MG63 (cell line): ENCODE data around the gene ZNF331. TPM values are rescaled to one million over a fixed set of nuclear protein-coding genes. Genes with fewer than 3 reads are reported as not detected.

Experiments
- DNase-seq: peaks from one replicate; pipeline ENCODE4 v3.0.0-alpha.2; 2020
- H3K27me3 ChIP-seq: fragments of 250-450 bp; sonication (Bioruptor Pico); 2 replicates; pipeline ENCODE4 v1.5.1; 2020; ENCODE audit warnings: mild to moderate bottlenecking, moderate library complexity
- H3K36me3 ChIP-seq: fragments of 250-450 bp; sonication (Bioruptor Pico); 2 replicates; pipeline ENCODE4 v1.5.1; 2020; ENCODE audit warnings: mild to moderate bottlenecking, moderate library complexity
- H3K4me3 ChIP-seq: fragments of 250-450 bp; sonication (Bioruptor Pico); 2 replicates; pipeline ENCODE4 v1.5.1; 2020; ENCODE audit warnings: mild to moderate bottlenecking, moderate library complexity
- H3K9me3 ChIP-seq: fragments of 250-450 bp; sonication (Bioruptor Pico); 2 replicates; pipeline ENCODE4 v1.5.1; 2020; ENCODE audit warnings: mild to moderate bottlenecking, moderate library complexity
- total RNA-seq: library from RNA; depleted of rRNA; stranded (reverse); fragments of >200 nt; shearing (Covaris generic); gene quantifications from 2 replicates; pipeline ENCODE4 v1.2.3, GENCODE V29; 2014; ENCODE audit warnings: low replicate concordance

The ZNF331 gene
- total RNA-seq, 1 experiment from 2014 or later, result 11.9 TPM

GRCh38 chr19:53517114-53517741, 20.7 kb upstream of the ZNF331 start:
- no peak for DNase-seq
- Histone ChIP-seq H3K9me3 (peaks cover 15% of the 10 kb centered on the region), H3K4me3 (no peak overlapping the region), H3K27me3 (no peaks in the 10 kb centered on the region), H3K36me3 (0 out of 2 replicates have a peak, but pooled peaks cover under 1% of the 10 kb centered on the region)

DNA sequence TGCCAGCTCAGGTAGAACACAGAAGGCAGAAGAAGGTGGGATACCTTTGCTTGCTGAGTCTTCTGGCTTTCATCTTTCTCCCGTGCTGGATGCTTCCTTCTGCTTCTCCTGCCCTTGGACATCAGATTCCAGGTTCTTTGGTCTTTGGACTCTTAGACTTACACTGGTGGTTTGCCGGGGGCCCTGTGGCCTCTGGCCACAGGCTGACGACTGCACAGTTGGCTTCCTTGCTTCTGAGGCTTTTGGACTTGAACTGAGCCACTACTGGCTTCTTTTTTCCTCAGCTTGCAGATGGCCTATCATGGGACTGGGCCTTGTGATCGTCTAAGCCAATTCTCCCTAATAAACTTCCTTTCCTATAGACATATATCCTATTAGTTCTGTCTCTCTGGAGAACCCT, 19.8 kb upstream of the ZNF331 start:
- Histone ChIP-seq H3K36me3 (peaks cover 4% of the 10 kb centered on the region; the same call in 1 of the 2 replicates), H3K9me3 (peaks cover 15% of the 10 kb centered on the region), H3K4me3 (no peak overlapping the region), H3K27me3 (no peaks in the 10 kb centered on the region)
- no peak for DNase-seq

GRCh38 chr19:53518716-53519115, 19.2 kb upstream of the ZNF331 start:
- no peak for DNase-seq
- peaks cover 5% of the 10 kb centered on the region for H3K36me3 ChIP-seq
- no peak overlapping the region for H3K4me3 ChIP-seq
- no peaks in the 10 kb centered on the region for H3K27me3 ChIP-seq
- H3K9me3 ChIP-seq, result peaks cover 15% of the 10 kb centered on the region

DNA sequence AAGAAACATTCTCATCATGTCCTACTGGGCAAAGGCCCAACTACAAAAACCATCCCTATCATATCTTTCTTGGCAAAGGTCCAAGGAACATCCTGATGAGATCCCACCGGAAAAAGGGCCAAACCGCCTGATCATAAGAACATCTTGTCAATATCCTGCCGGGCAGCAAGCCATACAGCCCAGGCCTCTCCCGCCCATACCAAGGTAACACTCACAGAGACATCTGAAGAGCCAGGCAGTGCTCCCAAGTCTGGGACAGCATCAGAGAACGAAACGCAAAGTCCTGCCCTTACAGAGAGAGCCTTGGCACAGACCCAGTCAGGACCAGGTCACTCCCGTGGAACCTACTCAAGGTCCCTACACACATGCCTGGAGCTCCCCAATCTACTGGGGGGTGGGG, 18.5 kb upstream of the ZNF331 start:
- DNase-seq, result no peak
- H3K4me3 ChIP-seq, result no peak overlapping the region

DNA sequence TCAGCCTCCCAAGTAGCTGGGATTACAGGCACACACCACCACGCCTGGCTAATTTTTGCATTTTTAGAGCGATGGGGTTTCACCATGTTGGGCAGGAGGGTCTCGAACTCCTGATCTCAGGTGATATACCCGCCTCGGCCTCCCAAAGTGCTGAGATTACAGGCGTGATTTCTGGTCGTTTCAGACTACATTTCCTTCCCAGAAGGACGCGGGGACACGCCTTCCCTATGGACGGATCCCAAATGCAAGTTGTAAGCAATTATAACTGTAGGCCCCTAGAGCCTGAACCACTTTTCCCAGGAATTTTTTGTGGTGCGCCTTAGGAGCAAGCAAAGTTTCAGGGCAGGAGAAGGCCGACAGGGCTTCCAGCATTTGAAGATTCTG, 17.8 kb upstream of the ZNF331 start:
- no peaks in the 10 kb centered on the region for H3K27me3 ChIP-seq
- peak overlapping the region; percentile 78 for H3K4me3 ChIP-seq
- H3K36me3 ChIP-seq, result peaks cover 9% of the 10 kb centered on the region
- DNase-seq, result no peak
- peaks cover 24% of the 10 kb centered on the region for H3K9me3 ChIP-seq

More for the DNA sequence above, 18.5 kb upstream of the ZNF331 start:
- Histone ChIP-seq H3K9me3 (peaks cover 18% of the 10 kb centered on the region), H3K27me3 (no peaks in the 10 kb centered on the region), H3K36me3 (peaks cover 9% of the 10 kb centered on the region)

DNA sequence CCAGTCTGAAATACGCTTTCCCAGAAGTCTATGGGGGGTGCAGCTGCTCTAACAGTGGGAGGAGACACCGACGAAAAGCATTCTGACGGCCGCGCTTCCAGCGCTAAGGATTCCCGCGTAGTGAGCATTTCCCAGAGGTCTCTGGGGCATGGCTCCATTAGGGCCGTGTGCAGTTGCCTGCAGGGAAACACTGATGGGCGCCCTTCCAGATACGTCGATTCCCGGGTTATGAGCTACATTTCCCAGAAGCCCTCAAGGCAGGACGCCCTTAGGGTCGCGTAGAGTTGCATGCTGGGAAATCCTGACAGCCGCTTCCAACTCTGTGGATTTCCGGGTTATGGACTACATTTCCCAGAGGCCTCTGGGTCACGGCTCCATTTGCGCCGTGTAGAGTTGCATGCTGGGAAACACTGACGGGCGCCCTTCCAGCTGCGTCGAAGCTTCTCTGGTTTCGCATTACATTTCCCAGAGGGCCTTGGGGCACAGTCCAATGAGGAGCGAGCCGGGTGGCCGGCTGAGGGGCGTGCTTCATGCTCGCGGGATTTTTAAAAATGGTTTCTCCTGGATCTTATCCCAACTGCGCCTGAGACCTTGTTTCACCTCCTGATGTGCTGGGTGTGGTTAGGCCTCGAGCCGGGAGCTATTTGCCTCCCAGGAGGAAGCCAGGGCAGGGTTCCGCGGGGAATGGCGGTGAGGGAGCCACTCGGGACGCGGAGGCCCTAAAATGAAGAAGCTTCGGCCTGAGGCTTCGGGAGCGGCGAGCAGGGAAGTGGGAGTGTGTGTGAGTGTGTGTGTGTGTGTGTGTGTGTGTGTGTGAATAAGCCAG, 17.2 kb upstream of the ZNF331 start:
- Histone ChIP-seq H3K27me3 (no peaks in the 10 kb centered on the region), H3K9me3 (peaks cover 29% of the 10 kb centered on the region), H3K4me3 (peak overlapping the region; percentile 78), H3K36me3 (peaks cover 11% of the 10 kb centered on the region)
- DNase-seq, result peak; percentile 94

- Histone ChIP-seq H3K4me3 (peak overlapping the region; percentile 78), H3K27me3 (no peaks in the 10 kb centered on the region), H3K36me3 (peaks cover 13% of the 10 kb centered on the region), H3K9me3 (peaks cover 34% of the 10 kb centered on the region)
- DNase-seq, result no peak
These were observed 16.4 kb upstream of the ZNF331 start for GRCh38 chr19:53521373-53522202.

DNA sequence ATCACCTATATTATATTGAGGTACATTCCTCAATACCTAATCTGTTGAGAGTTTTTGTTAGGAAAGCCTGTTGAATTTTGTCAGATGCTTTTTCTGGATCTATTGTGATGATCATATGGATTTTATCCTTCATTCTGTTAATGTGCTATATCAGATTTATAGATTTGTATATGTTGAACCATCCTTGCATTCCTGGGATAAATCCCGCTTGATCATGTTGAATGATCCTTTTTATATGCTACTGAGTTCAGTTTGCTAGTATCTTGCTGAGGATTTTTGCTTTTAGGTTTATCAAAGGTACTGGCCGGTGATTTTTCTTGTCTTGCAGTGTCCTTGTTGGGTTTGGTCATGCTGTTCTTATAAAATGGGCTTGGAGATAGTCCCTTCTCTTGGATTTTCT, 12.0 kb upstream of the ZNF331 start:
- Histone ChIP-seq H3K36me3 (peaks cover 13% of the 10 kb centered on the region), H3K4me3 (no peak overlapping the region), H3K9me3 (peaks cover 24% of the 10 kb centered on the region), H3K27me3 (no peaks in the 10 kb centered on the region)
- DNase-seq, result no peak

- peaks cover 10% of the 10 kb centered on the region for H3K9me3 ChIP-seq
- DNase-seq, result no peak
- peaks cover 3% of the 10 kb centered on the region for H3K36me3 ChIP-seq
- H3K4me3 ChIP-seq, result no peak overlapping the region
- H3K27me3 ChIP-seq, result no peaks in the 10 kb centered on the region
These were observed 7.3 kb upstream of the ZNF331 start for GRCh38 chr19:53530622-53531021.

DNA sequence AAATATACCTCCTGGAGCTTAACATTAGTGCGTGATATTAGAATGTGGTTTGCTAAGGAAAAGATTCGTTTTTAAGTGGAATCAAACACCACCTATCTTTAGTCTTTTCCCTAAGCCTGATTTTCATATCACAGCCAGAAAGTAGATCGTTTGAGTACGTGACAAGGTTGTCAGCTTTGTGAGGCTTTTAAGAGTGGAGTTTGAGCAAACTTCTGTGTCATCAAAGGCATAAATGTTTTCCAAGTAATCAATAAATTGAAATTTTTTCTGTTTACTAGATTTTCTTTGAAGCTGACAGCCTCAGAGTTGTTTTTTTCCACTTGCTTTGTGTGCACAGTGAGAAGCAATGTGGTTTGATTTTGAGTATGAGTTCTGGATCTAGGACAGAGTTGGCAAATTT, 6.5 kb upstream of the ZNF331 start:
- H3K27me3 ChIP-seq, result no peaks in the 10 kb centered on the region
- peaks cover 3% of the 10 kb centered on the region; the same call in 1 of the 2 replicates for H3K9me3 ChIP-seq
- no peak for DNase-seq
- no peaks in the 10 kb centered on the region; the same call in 1 of the 2 replicates for H3K36me3 ChIP-seq
- no peak overlapping the region for H3K4me3 ChIP-seq

- Histone ChIP-seq H3K4me3 (no peak overlapping the region), H3K9me3 (no peaks in the 10 kb centered on the region), H3K36me3 (no peaks in the 10 kb centered on the region; the same call in 1 of the 2 replicates), H3K27me3 (no peaks in the 10 kb centered on the region)
- no peak for DNase-seq
These were observed 5.6 kb upstream of the ZNF331 start for GRCh38 chr19:53532362-53532761.

- Histone ChIP-seq H3K27me3 (no peaks in the 10 kb centered on the region), H3K4me3 (no peak overlapping the region), H3K36me3 (no peaks in the 10 kb centered on the region), H3K9me3 (no peaks in the 10 kb centered on the region)
- DNase-seq, result no peak
These were observed 1.8 kb upstream of the ZNF331 start for GRCh38 chr19:53536225-53536548.

- H3K36me3 ChIP-seq, result no peaks in the 10 kb centered on the region
- DNase-seq, result no peak
- no peaks in the 10 kb centered on the region for H3K9me3 ChIP-seq
- no peaks in the 10 kb centered on the region for H3K27me3 ChIP-seq
- no peak overlapping the region for H3K4me3 ChIP-seq
These were observed 824 bp upstream of the ZNF331 start for GRCh38 chr19:53537121-53537520.

DNA sequence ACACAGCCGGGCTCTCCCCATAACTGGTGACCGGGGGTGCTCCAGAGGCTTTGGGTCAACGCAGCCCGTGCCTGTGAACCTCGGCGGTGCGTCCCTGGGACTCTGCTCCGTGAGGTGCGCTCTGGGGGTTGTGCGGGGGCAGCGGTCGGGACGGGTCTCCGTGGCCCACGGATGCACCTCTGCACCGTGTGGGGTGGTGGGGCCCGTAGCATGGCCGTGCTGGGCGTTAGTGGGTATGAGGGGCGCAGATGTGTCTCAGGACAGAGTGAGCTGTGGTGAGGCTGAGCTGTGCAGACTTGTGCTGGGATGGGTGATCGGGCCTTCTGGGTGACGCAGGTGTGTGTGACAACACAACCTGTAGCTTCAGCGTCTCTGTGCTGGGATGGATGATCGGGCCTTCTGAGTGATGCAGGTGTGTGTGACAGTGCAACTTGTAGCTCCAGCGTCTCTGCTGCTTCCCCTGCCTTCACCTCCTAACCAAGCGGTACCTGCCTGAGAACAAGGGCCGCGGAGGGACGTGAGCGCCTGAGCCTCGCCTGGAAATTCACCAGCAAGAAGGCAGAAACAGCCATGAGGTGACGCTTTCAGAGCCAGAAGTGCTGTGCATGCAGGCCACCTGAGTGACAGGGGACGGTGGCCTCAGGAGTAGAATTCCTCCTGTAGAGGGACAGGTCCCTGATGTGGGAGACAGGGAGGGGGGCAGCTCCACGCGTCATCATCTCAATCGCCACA, 599 bp downstream of the ZNF331 start:
- Histone ChIP-seq H3K36me3 (no peaks in the 10 kb centered on the region), H3K27me3 (no peaks in the 10 kb centered on the region), H3K9me3 (no peaks in the 10 kb centered on the region), H3K4me3 (peak overlapping the region; percentile 53)
- no peak for DNase-seq

- no peak for DNase-seq
- Histone ChIP-seq H3K4me3 (no peak overlapping the region), H3K9me3 (no peaks in the 10 kb centered on the region), H3K36me3 (no peaks in the 10 kb centered on the region), H3K27me3 (no peaks in the 10 kb centered on the region)
These were observed 2.1 kb downstream of the ZNF331 start for GRCh38 chr19:53540091-53540490.

GRCh38 chr19:53541971-53542370, 4.0 kb downstream of the ZNF331 start:
- DNase-seq, result no peak
- Histone ChIP-seq H3K9me3 (no peaks in the 10 kb centered on the region), H3K4me3 (no peak overlapping the region), H3K27me3 (no peaks in the 10 kb centered on the region), H3K36me3 (no peaks in the 10 kb centered on the region)
